ENCODE results near the gene TMEM63A. TPM values are rescaled to one million over a fixed set of nuclear protein-coding genes. Genes with fewer than 3 reads are reported as not detected.

TMEM63A gene
- total and polyA plus RNA-seq, 2 of the 13 experiments (the other 11 are each of a cell fraction or from before 2014, with no cell fraction given) = 23.9 to 53.3 TPM

- TF ChIP-seq ZNF253 (CRISPR knock-in tag; IDR thresholded peaks at IDR 0.05; ENCODE audit: borderline replicate concordance) (no peak), CENPT (CRISPR knock-in tag; IDR thresholded peaks at IDR 0.05; ENCODE audit: low read depth) (no peak), CTCF (CRISPR knock-in tag; IDR thresholded peaks at IDR 0.05) (peak; percentile 52), ZNF546 (CRISPR knock-in tag; conservative IDR thresholded peaks at IDR 0.05) (0 out of 2 replicates have a peak, but pooled peaks have one; percentile 25), ZNF12 (CRISPR knock-in tag; IDR thresholded peaks at IDR 0.05) (0 out of 2 replicates have a peak, but pooled peaks have one; percentile 22), DRAP1 (CRISPR knock-in tag; IDR thresholded peaks at IDR 0.05) (peak; percentile 95), ARNT2 (CRISPR knock-in tag; IDR thresholded peaks at IDR 0.05; ENCODE audit: low read depth) (peak; percentile 20; the same call in 1 of the 2 replicates), RAD21 (CRISPR knock-in tag; IDR thresholded peaks at IDR 0.05) (peak; percentile 49), HDAC1 (CRISPR knock-in tag; IDR thresholded peaks at IDR 0.05) (peak; percentile 41; the same call in 1 of the 2 replicates), ZNF335 (CRISPR knock-in tag; IDR thresholded peaks at IDR 0.05) (0 out of 2 replicates have a peak, but pooled peaks have one; percentile 46), SALL2 (CRISPR knock-in tag; IDR thresholded peaks at IDR 0.05) (no peak), ZNF343 (CRISPR knock-in tag; IDR thresholded peaks at IDR 0.05) (0 out of 2 replicates have a peak, but pooled peaks have one; percentile 28), ZFY (CRISPR knock-in tag; IDR thresholded peaks at IDR 0.05) (peak; percentile 72; the same call in 1 of the 2 replicates), BRF2 (CRISPR knock-in tag; IDR thresholded peaks at IDR 0.05) (0 out of 2 replicates have a peak, but pooled peaks have one; percentile 24), ZNF800 (CRISPR knock-in tag; IDR thresholded peaks at IDR 0.05) (peak; percentile 64; the same call in 1 of the 2 replicates), TAF1 (CRISPR knock-in tag; IDR thresholded peaks at IDR 0.05) (peak; percentile 43; the same call in 1 of the 2 replicates), ZNF768 (CRISPR knock-in tag; IDR thresholded peaks at IDR 0.05) (peak; percentile 22; the same call in 1 of the 2 replicates), SPEN (CRISPR knock-in tag; IDR thresholded peaks at IDR 0.05; ENCODE audit: low read depth) (peak; percentile 17; the same call in 1 of the 2 replicates), ARID4A (CRISPR knock-in tag; IDR thresholded peaks at IDR 0.05; ENCODE audit: borderline replicate concordance) (peak; percentile 52; the same call in 1 of the 2 replicates)
Observed at GRCh38 chr1:225809842-225810578, 72.2 kb downstream of the TMEM63A start, which contains the start of gene EPHX1 (continued).

Data from HepG2 (cell line).